Effector CD4-positive, alpha-beta T cell (primary cell): ENCODE measurements around the gene ESRP2. TPM values are rescaled to one million over a fixed set of nuclear protein-coding genes. Genes with fewer than 3 reads are reported as not detected.

ENCODE experiments used
- DNase-seq: peaks from one replicate; pipeline ENCODE4 v3.0.0-alpha.2; 2020
- total RNA-seq: gene quantifications from one replicate; lab custom pipeline; 2026; lab: John Stamatoyannopoulos, UW

The ESRP2 gene
- total RNA-seq: not detected

DNA sequence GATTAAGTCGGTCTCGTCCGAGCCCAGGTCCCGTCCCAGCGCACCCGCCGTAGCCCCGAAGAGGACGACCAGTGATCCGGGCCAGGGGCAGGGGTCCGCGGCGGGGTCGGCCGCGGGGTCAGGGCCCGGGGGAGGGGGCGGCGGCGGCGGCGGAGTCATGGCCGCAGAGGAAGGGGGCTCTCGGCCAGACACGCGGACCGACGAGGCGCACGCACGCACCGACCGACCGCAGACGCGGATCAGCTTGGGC lies at the start of gene ESRP2:
TSS of gene ESRP2 (minus strand) at position 241 of the 250 bp plus-strand sequence. CDS start at position 159, 82 bp downstream.
- DNase-seq: no peak

DNA sequence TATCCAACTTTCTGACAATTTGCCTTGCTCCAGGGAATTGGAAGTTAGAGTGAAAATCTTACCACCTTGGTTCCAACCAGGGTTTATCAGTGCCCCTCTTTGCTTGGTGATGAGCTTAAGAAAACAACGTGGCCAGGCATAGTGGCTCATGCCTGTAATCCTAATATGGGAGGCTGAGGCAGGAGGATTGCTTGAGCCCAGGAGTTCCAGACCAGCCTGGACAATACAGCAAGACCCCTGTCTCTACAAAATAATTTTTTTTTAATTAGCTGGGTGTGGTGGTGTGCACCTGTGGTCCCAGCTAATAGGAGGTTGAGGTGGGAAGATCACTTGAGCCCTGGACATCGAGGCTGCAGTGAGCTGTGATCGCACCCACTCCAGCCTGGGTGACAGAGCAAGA lies 49.8 kb upstream of the ESRP2 start:
- no peak for DNase-seq

DNA sequence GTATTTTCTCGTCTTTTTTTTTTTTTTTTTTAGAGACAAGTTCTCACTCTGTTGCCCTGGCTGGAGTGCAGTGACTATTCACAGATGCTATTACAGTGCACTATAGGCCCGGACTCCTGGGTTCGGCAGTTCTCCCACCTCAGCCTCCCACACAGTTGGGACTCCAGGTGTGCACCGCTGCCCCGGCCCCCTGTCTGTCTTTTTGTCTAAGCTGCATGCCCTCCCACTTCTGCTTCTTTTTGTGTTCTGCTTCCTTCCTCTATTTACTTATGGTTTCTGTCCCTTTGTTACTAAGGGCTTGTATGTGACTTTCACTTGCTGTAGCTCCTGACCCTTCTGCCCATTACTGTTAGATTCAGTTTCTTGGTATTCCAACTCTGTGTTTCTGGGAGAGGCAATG lies 48.9 kb upstream of the ESRP2 start:
- no peak for DNase-seq

GRCh38 chr16:68283801-68284598 lies 48.1 kb upstream of the ESRP2 start:
- DNase-seq: no peak

- DNase-seq: no peak
Measured at GRCh38 chr16:68283346-68283745, 47.4 kb upstream of the ESRP2 start.

- DNase-seq: no peak
Measured at GRCh38 chr16:68282064-68282452, 46.1 kb upstream of the ESRP2 start.

GRCh38 chr16:68281368-68282063 lies 45.6 kb upstream of the ESRP2 start:
- DNase-seq: no peak

DNA sequence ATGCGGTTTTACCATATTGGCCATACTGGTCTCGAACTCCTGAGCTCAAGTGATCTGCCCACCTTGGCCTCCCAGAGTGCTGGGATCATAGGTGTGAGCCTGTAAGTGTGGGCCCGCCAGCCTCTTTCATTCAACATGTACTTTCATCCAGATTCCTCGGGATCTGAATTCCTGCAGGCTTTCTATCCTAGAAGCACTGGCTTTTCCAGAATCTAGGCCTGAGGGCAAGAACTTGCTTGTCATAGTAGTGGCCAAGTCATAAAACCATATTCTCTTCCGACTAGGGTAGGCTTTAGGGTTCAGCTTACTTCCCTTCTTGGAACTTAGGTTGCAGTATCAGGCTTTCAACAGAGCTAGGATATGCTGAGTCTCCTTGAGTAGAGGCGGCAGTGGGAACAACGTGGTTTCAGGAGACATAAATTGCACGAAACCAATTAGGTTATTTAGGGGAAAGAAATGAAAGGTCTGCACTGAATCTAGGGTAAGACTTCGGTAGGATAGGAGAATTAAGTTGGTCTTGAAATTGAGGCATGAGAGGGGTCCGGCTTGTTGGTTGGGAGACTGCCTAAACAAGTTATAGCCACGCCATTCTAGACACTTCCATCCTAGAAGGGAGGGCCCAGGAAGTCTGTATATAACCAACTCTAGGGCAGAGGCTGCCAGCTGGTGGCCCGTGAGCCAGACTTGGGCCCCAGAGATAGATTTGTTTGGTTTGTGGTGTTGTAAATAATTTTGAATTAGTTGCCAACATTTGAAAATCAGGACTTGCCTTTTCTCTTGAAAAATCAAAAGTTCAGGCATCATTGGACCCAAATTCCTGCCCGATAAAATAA lies 44.0 kb upstream of the ESRP2 start:
- DNase-seq: no peak

DNA sequence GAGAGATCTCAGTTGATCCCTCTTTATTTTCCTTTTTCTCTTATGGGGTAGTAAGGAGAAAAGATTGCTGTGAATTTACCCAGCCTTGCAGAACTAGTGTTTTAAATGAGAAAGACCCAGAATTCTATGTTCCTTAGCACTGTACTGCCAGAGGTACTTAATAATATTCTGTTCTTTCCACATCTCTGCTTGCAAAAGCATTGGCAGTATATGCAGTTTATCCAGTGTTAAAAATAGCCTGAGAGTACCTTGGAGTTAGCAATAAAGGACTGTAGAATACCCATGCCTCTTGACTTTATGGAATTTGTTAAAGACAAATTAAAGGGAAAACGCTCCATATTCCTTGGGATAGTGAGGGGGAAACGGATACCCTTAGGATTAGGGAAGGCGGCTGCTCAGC lies 40.3 kb upstream of the ESRP2 start:
- DNase-seq: no peak

GRCh38 chr16:68275611-68276191 lies 39.8 kb upstream of the ESRP2 start:
- DNase-seq: peak; percentile 49

- no peak for DNase-seq
Measured at GRCh38 chr16:68274441-68274840, 38.5 kb upstream of the ESRP2 start.

- DNase-seq: no peak
Measured at GRCh38 chr16:68273896-68274295, 38.0 kb upstream of the ESRP2 start.

- DNase-seq: no peak
Measured at GRCh38 chr16:68273459-68273858, 37.5 kb upstream of the ESRP2 start.

- DNase-seq: peak; percentile 67
Measured at GRCh38 chr16:68272507-68273209, 36.7 kb upstream of the ESRP2 start.

DNA sequence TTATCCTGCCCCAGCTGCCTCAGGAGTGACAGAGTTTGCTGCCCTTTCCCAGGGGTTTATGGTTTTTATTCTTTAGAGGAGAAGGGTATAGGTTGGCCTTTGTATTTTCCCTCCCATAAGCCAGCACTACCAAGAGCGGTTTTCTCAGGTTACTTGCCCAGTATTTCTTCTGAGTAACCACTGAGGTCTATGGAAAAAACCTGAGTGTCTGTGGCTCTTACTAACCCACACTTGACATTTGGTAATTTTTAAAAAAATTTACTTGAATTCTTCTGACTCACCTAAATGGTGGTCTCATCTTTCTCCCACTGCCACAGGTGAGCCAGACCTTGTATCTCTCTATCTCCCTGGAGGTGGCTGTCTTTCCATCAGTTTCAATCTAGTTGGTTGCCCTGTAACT lies 34.4 kb upstream of the ESRP2 start:
- no peak for DNase-seq

GRCh38 chr16:68269793-68270192 lies 33.9 kb upstream of the ESRP2 start:
- no peak for DNase-seq

DNA sequence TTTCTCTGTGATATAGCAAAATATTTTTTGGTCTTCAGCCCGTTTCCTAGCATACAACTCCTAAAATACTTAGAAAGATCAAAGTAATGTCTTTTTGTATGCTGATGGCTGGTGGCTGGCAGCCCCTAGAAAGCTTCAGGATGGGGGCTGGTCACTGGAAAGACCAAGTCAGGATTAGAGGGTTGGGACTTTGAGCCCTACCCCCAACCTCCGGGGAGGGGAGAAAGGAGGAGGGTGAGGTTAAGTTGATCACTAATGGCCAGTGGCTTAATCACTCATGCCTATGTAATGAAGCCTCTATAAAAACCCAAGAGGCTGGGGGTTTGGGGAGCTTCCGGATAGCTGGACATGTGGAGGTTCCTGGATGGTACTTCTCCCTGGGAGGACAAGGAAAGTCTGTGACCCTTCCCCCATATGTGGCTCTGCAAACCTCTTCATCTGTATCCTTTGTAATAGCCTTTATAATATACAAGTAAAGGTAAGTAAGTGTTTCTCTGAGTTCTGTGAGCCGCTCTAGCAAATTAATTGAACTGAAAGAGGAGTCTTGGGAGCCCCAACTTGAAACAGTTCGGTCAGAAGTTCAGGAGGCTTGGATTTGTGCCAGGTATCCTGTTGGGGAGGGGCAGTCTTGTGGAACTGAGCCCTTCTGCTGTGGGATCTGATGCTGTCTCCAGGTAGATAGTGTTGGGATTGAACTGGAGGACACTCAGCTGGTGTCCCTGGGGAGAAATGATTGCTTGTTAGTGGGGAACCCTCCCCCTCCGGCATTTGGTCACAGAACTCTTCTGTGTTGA lies 31.9 kb upstream of the ESRP2 start:
- no peak for DNase-seq

DNA sequence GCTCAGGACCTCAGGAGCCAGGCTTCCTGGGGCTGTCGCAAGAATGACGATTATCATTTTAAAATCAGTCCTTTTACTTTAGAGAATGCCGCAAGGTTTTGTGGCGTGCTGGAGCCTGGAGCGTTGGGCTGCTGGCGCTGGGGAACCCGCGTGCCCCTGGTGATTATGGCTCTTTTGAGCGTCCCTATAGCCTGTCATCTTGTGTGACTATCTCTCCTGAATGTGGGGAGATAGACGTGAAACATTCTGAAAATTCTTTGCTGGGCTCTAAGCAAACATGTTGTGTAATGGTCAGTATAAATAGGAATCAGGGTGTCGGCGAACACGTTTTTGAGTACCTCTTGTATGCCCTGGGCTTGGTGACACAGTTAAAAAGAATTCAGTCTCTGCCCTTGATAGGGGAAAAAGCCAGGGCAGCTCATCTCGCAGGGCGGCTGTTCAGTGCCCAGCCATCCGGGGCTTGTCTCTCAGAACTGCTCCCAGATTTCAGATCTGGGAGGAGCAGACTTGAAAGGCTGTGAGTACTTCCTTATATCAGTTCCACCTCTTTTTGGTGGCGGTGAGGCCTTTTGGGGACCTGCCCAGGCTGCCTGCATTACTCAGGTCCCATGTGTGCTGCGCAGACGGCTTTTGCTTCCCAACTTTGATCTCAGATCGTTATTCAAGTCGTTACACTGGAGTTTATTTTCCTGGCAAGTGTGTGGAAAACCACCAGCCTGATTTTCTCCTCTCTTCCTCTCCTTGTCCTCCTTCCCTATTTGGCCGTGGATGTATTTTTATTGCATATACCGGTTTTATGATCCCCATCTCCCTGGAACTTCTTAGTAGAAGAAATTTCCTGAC lies 29.4 kb upstream of the ESRP2 start:
- peak; percentile 52 for DNase-seq

DNA sequence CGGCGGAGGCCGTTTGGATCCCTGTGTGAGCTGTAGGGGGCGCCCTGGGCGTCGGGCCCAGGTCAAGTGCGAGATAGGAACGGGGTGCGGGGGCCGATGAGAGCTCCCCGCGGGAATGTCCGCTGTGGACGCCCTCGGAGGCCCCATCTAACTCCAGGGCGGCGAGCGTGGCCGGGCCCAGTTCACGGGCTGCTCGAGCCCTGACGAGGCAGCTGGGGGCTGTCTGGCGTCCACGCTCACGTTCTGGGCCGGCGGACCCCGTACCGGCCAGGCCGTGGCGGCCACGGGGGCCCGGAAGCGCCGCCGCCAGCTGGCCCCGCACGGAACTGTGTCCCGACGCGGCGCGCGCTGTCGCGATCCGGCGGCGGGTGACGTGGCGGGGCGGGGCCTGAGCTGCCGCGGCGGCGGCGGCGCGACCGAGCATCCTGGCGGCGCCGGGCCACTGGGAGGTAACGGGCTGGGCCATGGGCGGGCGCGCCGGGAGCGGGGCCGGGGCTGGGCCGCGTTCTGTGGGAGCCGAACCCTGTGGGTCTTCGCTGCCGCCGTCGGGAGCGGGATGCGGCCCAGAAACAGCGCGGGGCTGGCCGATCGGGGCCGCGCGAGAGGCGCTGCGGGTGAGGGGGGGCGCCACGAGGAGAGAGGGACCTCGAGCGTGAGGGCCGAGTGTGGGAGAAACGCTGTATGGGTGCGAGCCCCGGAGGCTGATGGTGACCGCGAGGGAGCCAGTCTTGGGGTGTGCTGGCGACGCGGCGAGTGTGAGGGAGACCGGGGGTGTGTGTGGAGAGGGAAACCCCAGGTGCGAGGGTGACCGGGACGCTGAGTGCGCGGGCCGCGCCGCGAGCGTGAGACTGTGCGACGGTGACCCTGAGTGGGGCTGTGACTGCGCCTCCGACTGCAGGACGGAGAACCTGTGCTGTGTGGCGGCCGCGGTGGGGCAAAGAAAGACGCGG lies 28.5 kb upstream of the ESRP2 start, which contains the start of gene SLC7A6:
TSS of gene SLC7A6 (plus strand) at position 399 of the 950 bp plus-strand sequence. CDS start 10,201 bp downstream, outside the sequence.
- peak; percentile 79 for DNase-seq
